BLaER1 (cell line): Measurements from ENCODE around the gene LIPM.

ENCODE experiments used
- H3K27ac ChIP-seq: shearing (Covaris generic); formaldehyde crosslinking; 2 replicates; pipeline ENCODE4 v1.8.1; 2022
- H3K27me3 ChIP-seq: shearing (Covaris generic); formaldehyde crosslinking; 2 replicates; pipeline ENCODE4 v1.8.1; 2022
- H3K36me3 ChIP-seq: shearing (Covaris generic); formaldehyde crosslinking; 2 replicates; pipeline ENCODE4 v1.8.1; 2022
- H3K4me1 ChIP-seq: shearing (Covaris generic); formaldehyde crosslinking; 2 replicates; pipeline ENCODE4 v1.8.1; 2022
- H3K4me2 ChIP-seq: shearing (Covaris generic); formaldehyde crosslinking; 2 replicates; pipeline ENCODE4 v1.8.1; 2022
- H3K4me3 ChIP-seq: shearing (Covaris generic); formaldehyde crosslinking; 2 replicates; pipeline ENCODE4 v1.8.1; 2022
- H3K9ac ChIP-seq: shearing (Covaris generic); formaldehyde crosslinking; 2 replicates; pipeline ENCODE4 v1.8.1; 2022
- H3K9me3 ChIP-seq: shearing (Covaris generic); formaldehyde crosslinking; 2 replicates; pipeline ENCODE4 v1.8.1; 2022
- H4K20me1 ChIP-seq: shearing (Covaris generic); formaldehyde crosslinking; 2 replicates; pipeline ENCODE4 v1.8.1; 2022
- Cebpa-rat ChIP-seq: shearing (Covaris generic); IDR thresholded peaks from 2 replicates; pipeline ENCODE4 v1.8.1; 2022

Gene LIPM

DNA sequence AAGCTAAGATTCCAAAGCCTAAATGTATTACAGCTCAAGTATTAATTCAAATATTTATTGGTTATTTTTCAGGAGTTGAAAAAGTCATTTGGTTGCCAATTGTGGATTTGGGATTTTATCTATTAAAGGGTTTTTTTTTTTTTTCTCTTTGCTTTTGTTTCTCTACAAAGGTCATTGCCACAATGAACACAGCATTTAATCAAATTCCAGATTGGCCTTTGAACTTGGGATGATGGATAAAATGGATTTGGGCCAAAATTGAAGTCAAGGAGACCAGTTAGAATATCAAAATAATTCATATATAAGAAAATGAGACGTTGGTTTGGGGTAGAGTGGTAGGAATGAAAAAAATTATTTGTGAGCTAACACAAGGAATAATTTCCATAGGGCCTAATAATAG lies 33.1 kb upstream of the LIPM start:
- TF ChIP-seq Cebpa-rat, result no peak
- no peaks in the 10 kb centered on the region for H3K27me3 ChIP-seq

DNA sequence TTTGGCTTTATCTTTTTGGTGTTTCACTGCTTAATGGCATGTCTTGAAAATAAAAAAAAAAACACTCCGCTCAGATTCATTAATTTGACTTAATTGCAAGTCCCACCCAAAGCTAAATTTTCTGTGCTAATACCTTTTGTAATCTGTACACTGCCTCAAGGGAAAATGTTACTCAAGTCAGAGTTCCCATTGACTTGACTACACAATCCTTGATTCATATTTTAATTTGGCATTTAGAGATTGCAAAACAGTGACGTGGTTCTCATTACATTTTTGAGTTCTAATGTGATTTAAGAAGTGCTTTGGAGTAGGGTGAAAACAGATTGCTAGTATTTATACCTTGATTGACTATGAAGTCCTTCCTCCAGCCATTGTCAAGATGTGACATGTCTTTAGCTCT lies 21.3 kb upstream of the LIPM start:
- H3K9ac ChIP-seq, result no peak overlapping the region
- no peaks in the 10 kb centered on the region for H3K9me3 ChIP-seq
- no peak overlapping the region for H3K27ac ChIP-seq
- no peaks in the 10 kb centered on the region for H4K20me1 ChIP-seq
- no peak overlapping the region for H3K4me2 ChIP-seq
- H3K4me1 ChIP-seq, result peaks cover 5% of the 10 kb centered on the region
- TF ChIP-seq Cebpa-rat, result no peak
- H3K27me3 ChIP-seq, result no peaks in the 10 kb centered on the region
- no peak overlapping the region for H3K4me3 ChIP-seq
- no peaks in the 10 kb centered on the region for H3K36me3 ChIP-seq

More for the DNA sequence above, 33.1 kb upstream of the LIPM start:
- H3K27ac ChIP-seq, result no peak overlapping the region
- H3K4me2 ChIP-seq, result no peak overlapping the region
- no peak overlapping the region for H3K9ac ChIP-seq
- no peaks in the 10 kb centered on the region for H3K36me3 ChIP-seq
- H3K4me1 ChIP-seq, result no peaks in the 10 kb centered on the region
- H3K4me3 ChIP-seq, result no peak overlapping the region
- H3K9me3 ChIP-seq, result no peaks in the 10 kb centered on the region
- H4K20me1 ChIP-seq, result no peaks in the 10 kb centered on the region

DNA sequence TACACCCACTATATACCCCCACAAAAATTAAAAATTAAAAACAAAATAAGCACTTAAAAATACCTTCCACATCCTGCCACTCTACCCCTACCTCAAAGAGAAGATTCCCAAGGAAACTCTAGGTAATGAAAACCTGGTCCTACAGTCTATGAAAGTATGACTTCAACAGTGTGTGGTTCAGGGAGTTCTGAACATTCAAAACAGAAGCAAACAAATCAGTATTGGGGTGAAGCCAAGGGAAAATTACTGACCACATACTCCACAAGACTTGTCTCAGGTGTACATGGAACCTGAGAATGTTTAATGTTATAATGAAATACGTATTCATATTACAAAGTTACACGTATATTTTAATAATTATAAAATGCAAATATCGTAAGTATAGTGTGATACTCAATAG lies 20.3 kb upstream of the LIPM start:
- Histone ChIP-seq H3K36me3 (no peaks in the 10 kb centered on the region), H3K27me3 (no peaks in the 10 kb centered on the region), H3K4me1 (peaks cover 5% of the 10 kb centered on the region), H3K4me3 (no peak overlapping the region), H3K9me3 (no peaks in the 10 kb centered on the region), H3K9ac (no peak overlapping the region), H3K27ac (no peak overlapping the region), H4K20me1 (no peaks in the 10 kb centered on the region), H3K4me2 (no peak overlapping the region)
- no peak for TF ChIP-seq Cebpa-rat

DNA sequence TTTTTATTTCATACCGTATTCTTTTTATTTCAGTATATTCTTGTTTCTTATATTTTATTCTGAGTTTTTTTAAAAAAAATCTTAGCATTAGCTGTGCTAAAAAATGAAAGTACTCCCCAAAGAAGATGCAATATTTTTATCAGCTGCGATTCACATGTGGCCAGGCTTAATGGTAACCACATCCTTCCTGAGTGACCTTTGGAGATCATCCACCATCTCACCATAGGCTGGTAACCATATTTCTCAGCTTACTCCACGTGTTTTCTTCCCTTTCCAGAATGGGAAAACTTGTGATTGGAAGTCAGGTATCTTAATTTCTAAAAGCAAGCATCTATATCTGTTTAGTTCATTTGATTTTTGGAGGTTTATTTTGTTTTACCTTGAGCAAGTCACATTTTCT lies 18.8 kb upstream of the LIPM start:
- H3K9me3 ChIP-seq, result no peaks in the 10 kb centered on the region
- no peak overlapping the region for H3K9ac ChIP-seq
- H4K20me1 ChIP-seq, result no peaks in the 10 kb centered on the region
- no peaks in the 10 kb centered on the region for H3K27me3 ChIP-seq
- H3K4me3 ChIP-seq, result no peak overlapping the region
- no peaks in the 10 kb centered on the region for H3K36me3 ChIP-seq
- no peak for TF ChIP-seq Cebpa-rat
- H3K4me2 ChIP-seq, result peak overlapping the region; percentile 20; the same call in 1 of the 2 replicates
- H3K27ac ChIP-seq, result no peak overlapping the region
- peaks cover 5% of the 10 kb centered on the region for H3K4me1 ChIP-seq

DNA sequence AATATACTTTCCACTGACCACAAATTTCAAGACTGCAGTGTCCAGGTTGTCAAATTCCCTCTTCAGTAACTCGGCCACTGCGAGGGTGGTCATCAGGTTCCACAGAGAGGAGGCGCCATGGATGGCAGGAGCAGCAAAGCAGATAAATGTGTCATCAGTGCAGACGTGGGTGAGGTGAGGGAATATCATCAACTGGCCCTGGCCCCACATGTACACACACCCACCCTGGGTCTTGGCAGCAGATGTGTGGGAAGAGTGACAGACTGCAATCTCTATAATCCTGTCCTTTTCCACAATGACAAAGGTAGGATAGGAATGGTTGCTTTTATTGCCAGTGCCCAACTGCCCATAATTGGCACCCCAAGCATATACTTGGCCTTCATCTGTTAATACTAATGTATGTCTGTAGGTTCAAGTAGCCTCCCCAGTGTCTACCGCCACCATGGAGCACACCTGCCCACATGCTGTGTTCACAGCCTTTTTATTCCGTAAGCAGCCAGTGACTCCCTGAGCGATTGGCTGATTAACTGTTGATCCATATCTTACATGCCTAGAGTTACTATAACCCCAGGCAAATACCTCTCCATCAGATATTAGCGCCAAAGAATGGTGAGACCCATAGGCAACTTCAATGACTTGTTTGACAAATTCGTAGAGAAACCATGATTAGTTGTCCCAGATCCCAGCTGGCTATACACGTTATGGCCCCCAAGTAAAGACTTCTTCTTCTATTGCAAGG lies 16.3 kb upstream of the LIPM start:
- Histone ChIP-seq H3K9ac (no peak overlapping the region), H3K36me3 (no peaks in the 10 kb centered on the region), H3K27me3 (no peaks in the 10 kb centered on the region), H4K20me1 (no peaks in the 10 kb centered on the region), H3K4me2 (no peak overlapping the region), H3K4me3 (no peak overlapping the region), H3K9me3 (no peaks in the 10 kb centered on the region), H3K4me1 (peaks cover 5% of the 10 kb centered on the region), H3K27ac (no peak overlapping the region)
- no peak for TF ChIP-seq Cebpa-rat

DNA sequence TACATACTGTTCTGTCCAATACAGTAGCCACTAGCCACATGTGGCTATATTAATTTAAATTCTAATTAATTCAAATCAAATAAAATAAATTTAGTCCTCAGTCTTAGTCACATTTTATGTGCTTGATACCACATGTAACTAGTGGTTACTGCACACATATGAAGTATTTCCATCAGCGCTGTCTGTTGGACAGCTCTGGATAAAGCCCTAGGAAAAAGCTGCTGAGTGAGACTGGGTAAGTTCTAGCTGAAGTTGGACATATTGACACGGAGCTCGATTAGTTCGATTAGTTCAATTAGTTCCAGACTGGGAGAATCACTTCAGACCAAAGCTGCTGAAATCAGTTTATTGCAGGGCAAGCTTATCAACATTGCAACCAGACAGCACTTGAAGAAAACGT lies 15.1 kb upstream of the LIPM start:
- no peak overlapping the region for H3K4me2 ChIP-seq
- no peaks in the 10 kb centered on the region for H4K20me1 ChIP-seq
- no peak overlapping the region for H3K9ac ChIP-seq
- no peak for TF ChIP-seq Cebpa-rat
- H3K36me3 ChIP-seq, result no peaks in the 10 kb centered on the region
- no peaks in the 10 kb centered on the region for H3K9me3 ChIP-seq
- no peak overlapping the region for H3K27ac ChIP-seq
- peaks cover 5% of the 10 kb centered on the region for H3K4me1 ChIP-seq
- H3K4me3 ChIP-seq, result no peak overlapping the region
- no peaks in the 10 kb centered on the region for H3K27me3 ChIP-seq

DNA sequence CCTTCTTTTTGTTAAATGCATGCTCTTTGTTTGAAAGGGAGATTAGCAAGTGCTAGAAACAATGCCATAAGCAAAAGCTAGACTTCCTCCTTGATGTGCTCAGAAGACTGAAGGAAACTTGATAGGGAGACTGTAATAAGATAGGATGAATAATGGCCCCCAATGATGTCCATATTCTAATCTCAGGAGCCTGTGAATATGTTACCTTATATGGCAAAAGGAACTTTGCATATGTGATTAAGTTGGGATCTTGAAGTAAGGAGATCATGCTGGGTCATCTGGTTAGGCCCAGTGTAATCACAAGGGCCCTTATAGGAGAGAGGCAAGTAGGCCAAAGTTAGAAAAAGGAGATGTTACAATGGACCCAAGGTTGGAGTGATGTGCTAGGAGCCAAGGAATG lies 13.6 kb upstream of the LIPM start:
- no peak for TF ChIP-seq Cebpa-rat
- Histone ChIP-seq H3K4me2 (no peak overlapping the region), H3K4me1 (peaks cover under 1% of the 10 kb centered on the region), H3K27me3 (no peaks in the 10 kb centered on the region), H3K36me3 (no peaks in the 10 kb centered on the region), H3K9me3 (no peaks in the 10 kb centered on the region), H4K20me1 (no peaks in the 10 kb centered on the region), H3K9ac (no peak overlapping the region), H3K27ac (no peak overlapping the region), H3K4me3 (no peak overlapping the region)

DNA sequence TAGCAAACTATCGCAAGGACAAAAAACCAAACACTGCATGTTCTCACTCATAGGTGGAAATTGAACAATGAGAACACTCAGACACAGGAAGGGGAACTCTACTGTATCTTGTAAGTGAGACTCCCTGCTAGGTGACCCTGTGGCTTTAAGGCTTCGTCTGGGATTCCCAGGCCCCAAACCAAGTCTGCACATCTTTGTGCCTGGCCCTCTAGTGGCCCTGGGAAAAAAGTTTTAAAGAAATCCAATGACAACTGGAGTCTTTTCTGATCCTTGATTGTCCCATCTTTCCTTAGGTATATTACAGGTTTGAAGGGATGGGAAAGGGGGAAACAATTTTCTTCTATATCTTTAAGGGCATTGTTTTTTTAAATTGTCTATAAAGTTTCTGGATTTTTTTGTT lies 10.6 kb upstream of the LIPM start:
- Histone ChIP-seq H3K4me3 (no peak overlapping the region), H3K27me3 (no peaks in the 10 kb centered on the region), H3K9me3 (no peaks in the 10 kb centered on the region), H3K4me2 (no peak overlapping the region), H3K4me1 (no peaks in the 10 kb centered on the region), H3K9ac (no peak overlapping the region), H3K27ac (no peak overlapping the region), H3K36me3 (no peaks in the 10 kb centered on the region), H4K20me1 (no peaks in the 10 kb centered on the region)
- TF ChIP-seq Cebpa-rat, result no peak

DNA sequence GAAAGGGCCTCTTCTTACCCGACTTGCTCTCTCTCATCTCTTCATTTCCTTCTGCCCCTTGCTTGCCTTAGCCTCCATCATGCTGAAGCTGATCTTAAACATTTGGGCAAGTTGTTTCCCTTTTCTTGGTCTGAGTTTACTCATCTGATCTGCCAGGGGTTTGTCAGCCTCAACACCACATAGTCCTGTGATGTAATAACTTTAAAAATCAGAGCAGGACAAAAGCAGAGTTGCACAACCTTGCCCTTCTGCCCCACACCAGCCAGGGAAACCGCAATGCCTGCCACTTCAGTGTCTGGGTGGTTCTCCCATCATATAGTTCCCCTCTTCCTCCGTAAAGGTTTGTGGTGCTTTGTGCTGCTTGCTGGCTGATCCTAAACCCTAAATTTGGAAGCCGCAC lies 9.9 kb upstream of the LIPM start:
- H3K4me3 ChIP-seq, result no peak overlapping the region
- H4K20me1 ChIP-seq, result no peaks in the 10 kb centered on the region
- 0 out of 2 replicates have a peak, but pooled peaks have one; percentile 23 for TF ChIP-seq Cebpa-rat
- H3K4me2 ChIP-seq, result no peak overlapping the region
- no peaks in the 10 kb centered on the region for H3K36me3 ChIP-seq
- H3K9ac ChIP-seq, result no peak overlapping the region
- H3K4me1 ChIP-seq, result no peaks in the 10 kb centered on the region
- H3K9me3 ChIP-seq, result no peaks in the 10 kb centered on the region
- no peak overlapping the region for H3K27ac ChIP-seq
- H3K27me3 ChIP-seq, result no peaks in the 10 kb centered on the region

DNA sequence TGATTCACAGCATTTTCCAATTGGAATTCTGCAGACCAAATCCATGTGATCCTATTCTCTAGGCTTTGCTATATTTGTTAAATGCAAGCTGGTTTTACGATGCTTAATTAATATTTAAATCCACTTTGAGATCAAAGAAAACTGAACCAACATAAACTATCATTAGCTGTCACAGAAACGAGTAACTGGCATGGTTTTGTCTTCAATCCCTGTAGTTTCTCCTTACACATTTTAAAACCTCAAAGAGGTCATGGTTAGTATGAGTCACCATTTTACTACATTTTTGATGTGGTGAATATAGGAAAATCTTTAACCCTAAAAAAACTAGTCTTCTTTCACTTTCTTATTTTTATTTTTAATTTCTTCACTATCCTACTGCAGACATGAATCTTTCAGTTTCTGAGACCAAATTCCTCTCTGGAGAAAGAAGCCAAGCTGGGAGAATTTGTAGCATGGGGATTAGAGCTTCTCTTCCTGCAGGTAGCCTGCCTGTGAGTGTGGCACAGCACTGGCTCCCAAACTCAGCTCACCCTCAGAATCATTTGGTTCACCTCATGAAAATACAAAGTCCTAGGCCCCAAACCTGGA lies 8.7 kb upstream of the LIPM start:
- H3K9me3 ChIP-seq, result no peaks in the 10 kb centered on the region
- no peaks in the 10 kb centered on the region for H3K36me3 ChIP-seq
- H3K27ac ChIP-seq, result no peak overlapping the region
- H3K9ac ChIP-seq, result no peak overlapping the region
- H3K4me1 ChIP-seq, result no peaks in the 10 kb centered on the region
- H3K4me2 ChIP-seq, result no peak overlapping the region
- H3K27me3 ChIP-seq, result no peaks in the 10 kb centered on the region
- H3K4me3 ChIP-seq, result no peak overlapping the region
- no peaks in the 10 kb centered on the region for H4K20me1 ChIP-seq
- TF ChIP-seq Cebpa-rat, result no peak
